Astrocyte (in vitro differentiated cells and primary cell): Measurements from ENCODE around the gene TMEM236.

Source experiments
- CTCF ChIP-seq: IDR thresholded peaks from 2 replicates; pipeline ENCODE4 v1.5.1; 2011; ENCODE audit warnings: low read depth, mild to moderate bottlenecking, inconsistent platforms, low read length, moderate library complexity; ENCODE audit not compliant: insufficient read depth
- EZH2 ChIP-seq: IDR thresholded peaks from 2 replicates; pipeline ENCODE4 v1.6.1; 2012; ENCODE audit warnings: mild to moderate bottlenecking, low read length, inconsistent platforms; ENCODE audit not compliant: insufficient read depth

DNA sequence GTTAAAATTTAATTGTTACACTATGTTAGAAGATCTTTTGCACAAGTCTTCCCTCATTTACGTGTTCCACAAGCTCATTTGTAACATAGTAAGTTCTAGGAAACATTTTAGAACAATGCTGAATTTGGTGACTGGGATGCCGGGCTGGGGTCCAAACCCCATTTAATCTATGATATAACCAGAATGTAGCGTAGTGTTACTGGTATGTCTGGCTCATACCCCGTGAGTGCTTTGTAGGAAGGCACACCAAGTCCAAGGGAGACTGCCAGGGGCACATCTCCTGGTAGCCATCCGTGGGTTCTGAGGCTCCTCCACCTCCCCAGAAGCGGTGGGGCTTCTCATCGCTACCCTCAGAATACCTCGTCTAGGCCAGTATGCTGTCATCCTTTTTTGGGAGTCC, 21.3 kb upstream of the TMEM236 start:
- no peak for TF ChIP-seq CTCF
- TF ChIP-seq EZH2, result no peak
